CD4-positive, alpha-beta T cell treated with Interleukin-4 for 4 hours (primary cell): ENCODE results near the gene TBC1D3.
"Not testable (repeated sequence)": the region's sequence is repeated elsewhere in the genome, so short reads cannot be mapped to it uniquely, and the experiment has no call there.

Experiments used
- DNase-seq: peaks from one replicate; pipeline ENCODE4 v3.0.0-alpha.2; 2020

TBC1D3 gene

GRCh38 chr17:38192455-38192854, at the start of gene TBC1D3:
TBC1D3 (minus strand) TSS chr17:38192555; CDS start chr17:38191029, 1,526 bp downstream.
- not testable (repeated sequence) for DNase-seq

- not testable (repeated sequence) for DNase-seq
These were observed 40.4 kb upstream of the TBC1D3 start for GRCh38 chr17:38232790-38233189.

- DNase-seq = not testable (repeated sequence)
These were observed 33.6 kb upstream of the TBC1D3 start for GRCh38 chr17:38225844-38226495.

GRCh38 chr17:38220867-38221266, 28.5 kb upstream of the TBC1D3 start:
- not testable (repeated sequence) for DNase-seq

- DNase-seq = not testable (repeated sequence)
These were observed 7.9 kb upstream of the TBC1D3 start for GRCh38 chr17:38200271-38200670.

- not testable (repeated sequence) for DNase-seq
These were observed 57.5 kb downstream of the TBC1D3 start for GRCh38 chr17:38134860-38135259.
